NCI-H1092 treated with DMSO at 0.1 percent for 48 hours (cell line): ENCODE data around the gene GAL3ST2.
A peak's percentile ranks its signal among the peaks of the same experiment; 100 is the strongest.
"Not testable (repeated sequence)": the region's sequence is repeated elsewhere in the genome, so short reads cannot be mapped to it uniquely, and the experiment has no call there.

Source experiments
- DNase-seq: peaks from one replicate; lab custom pipeline; 2025; lab: John Stamatoyannopoulos, UW

The GAL3ST2 gene

GRCh38 chr2:241768850-241769249 is 7.8 kb upstream of the GAL3ST2 start:
- DNase-seq, result no peak

- no peak for DNase-seq
Measured at GRCh38 chr2:241769819-241770184, 6.8 kb upstream of the GAL3ST2 start.

- no peak for DNase-seq
Measured at GRCh38 chr2:241770185-241770935, 6.3 kb upstream of the GAL3ST2 start.

GRCh38 chr2:241770936-241771285 is 5.7 kb upstream of the GAL3ST2 start:
- no peak for DNase-seq

- no peak for DNase-seq
Measured at GRCh38 chr2:241771286-241772062, 5.1 kb upstream of the GAL3ST2 start.

GRCh38 chr2:241772063-241772499 is 4.5 kb upstream of the GAL3ST2 start:
- no peak for DNase-seq

GRCh38 chr2:241773511-241774418 is 2.9 kb upstream of the GAL3ST2 start:
- peak; percentile 28 for DNase-seq

- DNase-seq, result peak; percentile 38
Measured at GRCh38 chr2:241774419-241775222, 2.0 kb upstream of the GAL3ST2 start.

GRCh38 chr2:241775223-241776177 is 1.1 kb upstream of the GAL3ST2 start:
- DNase-seq, result no peak

- DNase-seq, result no peak
Measured at GRCh38 chr2:241777170-241777685, 606 bp downstream of the GAL3ST2 start.

- no peak for DNase-seq
Measured at GRCh38 chr2:241777686-241778627, 1.3 kb downstream of the GAL3ST2 start.

GRCh38 chr2:241780939-241781569 is 4.4 kb downstream of the GAL3ST2 start:
- no peak for DNase-seq

GRCh38 chr2:241782053-241782452 is 5.4 kb downstream of the GAL3ST2 start:
- not testable (repeated sequence) for DNase-seq

- no peak for DNase-seq
Measured at GRCh38 chr2:241788135-241788534, 11.5 kb downstream of the GAL3ST2 start.

- DNase-seq, result no peak
Measured at GRCh38 chr2:241788572-241788971, 11.9 kb downstream of the GAL3ST2 start.

GRCh38 chr2:241791385-241791784 is 14.8 kb downstream of the GAL3ST2 start:
- DNase-seq, result not testable (repeated sequence)

GRCh38 chr2:241793385-241793784 is 16.8 kb downstream of the GAL3ST2 start:
- no peak for DNase-seq

- no peak for DNase-seq
Measured at GRCh38 chr2:241794250-241794823, 17.7 kb downstream of the GAL3ST2 start.
